Spleen (tissue), 7 donors: ENCODE data around the gene VSNL1.

Experiments
- POLR2AphosphoS5 ChIP-seq, 3 donors: sonication (generic); formaldehyde crosslinking; IDR thresholded peaks; one replicate each; pipeline ENCODE4 v1.5.1; 2017; ENCODE audit warnings: antibody characterized with exemption in 3 of 3
- TF ChIP-seq, protein P1 (sequence below), 11 experiments: fragments of 200-600 bp in 7 of 11; fragments of 450-650 bp in 4 of 11; sonication (generic) in 4 of 11; IDR thresholded peaks in 8 of 11; conservative IDR thresholded peaks in 3 of 11; 1 replicate in 7 of 11; 2 replicates in 4 of 11; pipeline versions ENCODE4 v1.4.0 to v1.8.0; 2016 to 2021; ENCODE audit warnings: antibody characterized with exemption in 11 of 11, inconsistent platforms in 4 of 11, mild to moderate bottlenecking in 1 of 11
- donor health status: DM: no; HTN: no; CAD: no; lungs with moderate emphysema.
- donor health status: DM: no; HTN: no; CAD: no.
- donor health status: DM: no; HTN: no; CAD: no.

- TF ChIP-seq POLR2AphosphoS5 (IDR thresholded peaks at IDR 0.05) = no peak
- TF ChIP-seq, protein P1, sequence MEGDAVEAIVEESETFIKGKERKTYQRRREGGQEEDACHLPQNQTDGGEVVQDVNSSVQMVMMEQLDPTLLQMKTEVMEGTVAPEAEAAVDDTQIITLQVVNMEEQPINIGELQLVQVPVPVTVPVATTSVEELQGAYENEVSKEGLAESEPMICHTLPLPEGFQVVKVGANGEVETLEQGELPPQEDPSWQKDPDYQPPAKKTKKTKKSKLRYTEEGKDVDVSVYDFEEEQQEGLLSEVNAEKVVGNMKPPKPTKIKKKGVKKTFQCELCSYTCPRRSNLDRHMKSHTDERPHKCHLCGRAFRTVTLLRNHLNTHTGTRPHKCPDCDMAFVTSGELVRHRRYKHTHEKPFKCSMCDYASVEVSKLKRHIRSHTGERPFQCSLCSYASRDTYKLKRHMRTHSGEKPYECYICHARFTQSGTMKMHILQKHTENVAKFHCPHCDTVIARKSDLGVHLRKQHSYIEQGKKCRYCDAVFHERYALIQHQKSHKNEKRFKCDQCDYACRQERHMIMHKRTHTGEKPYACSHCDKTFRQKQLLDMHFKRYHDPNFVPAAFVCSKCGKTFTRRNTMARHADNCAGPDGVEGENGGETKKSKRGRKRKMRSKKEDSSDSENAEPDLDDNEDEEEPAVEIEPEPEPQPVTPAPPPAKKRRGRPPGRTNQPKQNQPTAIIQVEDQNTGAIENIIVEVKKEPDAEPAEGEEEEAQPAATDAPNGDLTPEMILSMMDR (IDR thresholded peaks at IDR 0.05 in 8 of 11, conservative IDR thresholded peaks at IDR 0.05 in 3 of 11) = no peak
These were observed 4.1 kb upstream of the VSNL1 start for GRCh38 chr2:17536416-17536815.
